T-cell (primary cell): ENCODE measurements around the gene BNIP2. TPM values are rescaled to one million over a fixed set of nuclear protein-coding genes. Genes with fewer than 3 reads are reported as not detected.
"Not testable (repeated sequence)": the region's sequence is repeated elsewhere in the genome, so short reads cannot be mapped to it uniquely, and the experiment has no call there.

Source experiments
- ATAC-seq, 4 experiments: fragments of 200-7000 bp in 3 of 4; fragments of 150-1000 bp in 1 of 4; cut with Tn5 transposase; replicated peaks in 1 of 4; 1 replicate in 3 of 4; 2 replicates in 1 of 4; pipeline ENCODE4 v1.10.0; 2021; ENCODE audit warnings: moderate library complexity in 3 of 4, mild to moderate bottlenecking in 2 of 4, moderate number of reproducible peaks in 1 of 4
- CTCF ChIA-PET, 2 donors: fragments of 300-600 bp; sonication (Branson Sonifier 250); formaldehyde crosslinking; loops; one replicate each; lab custom pipeline; 2022; ENCODE audit warnings: antibody characterized with exemption in 2 of 2; lab: Charles Lee
- POLR2A ChIA-PET, 2 donors: fragments of 300-600 bp; sonication (Branson Sonifier 250); formaldehyde crosslinking; loops; one replicate each; lab custom pipeline; 2022; ENCODE audit warnings: antibody characterized with exemption in 2 of 2; lab: Charles Lee
- DNase-seq, 35 experiments: peaks; one replicate each; pipeline versions ENCODE4 v3.0.0 to v3.0.0-alpha.2; 2013 to 2023
- H3K27ac ChIP-seq: one replicate; pipeline ENCODE4 v1.5.1; 2013; ENCODE audit warnings: low read length
- H3K27me3 ChIP-seq, 2 experiments: replicated peaks in 1 of 2; 1 replicate in 1 of 2; 2 replicates in 1 of 2; pipeline versions ENCODE4 v1.6.1 to v1.7.0; 2013; ENCODE audit warnings: low read length in 1 of 2, mixed read lengths in 1 of 2; ENCODE audit not compliant: control insufficient read depth in 2 of 2, insufficient read depth in 2 of 2; ENCODE audit errors: extremely low read depth in 1 of 2
- H3K36me3 ChIP-seq, 2 donors: 1 replicate in 1 of 2; 2 replicates in 1 of 2; pipeline versions ENCODE4 v1.6.1 to v1.7.0; 2013; ENCODE audit warnings: low read length in 1 of 2; ENCODE audit not compliant: control insufficient read depth in 2 of 2, insufficient read depth in 1 of 2; ENCODE audit errors: extremely low read depth in 1 of 2
- H3K4me1 ChIP-seq, 2 experiments: 1 replicate in 1 of 2; 2 replicates in 1 of 2; pipeline versions ENCODE4 v1.6.1 to v1.7.0; 2013; ENCODE audit warnings: low read length in 2 of 2, mixed read lengths in 1 of 2; ENCODE audit not compliant: insufficient read depth in 2 of 2, control insufficient read depth in 1 of 2; ENCODE audit errors: extremely low read depth in 1 of 2
- H3K4me3 ChIP-seq, 2 donors: 1 replicate in 1 of 2; 2 replicates in 1 of 2; pipeline versions ENCODE4 v1.5.1 to v1.7.0; 2013; ENCODE audit warnings: mild to moderate bottlenecking in 2 of 2, low read length in 1 of 2, moderate library complexity in 1 of 2; ENCODE audit not compliant: control insufficient read depth in 1 of 2; ENCODE audit errors: extremely low read depth in 1 of 2
- H3K9me3 ChIP-seq: 2 replicates; pipeline ENCODE4 v1.7.0; 2013
- H3K27ac Mint-ChIP-seq, 2 donors: one replicate each; pipeline ENCODE4 v1.8.0; 2020 to 2021; ENCODE audit warnings: mild to moderate bottlenecking in 2 of 2, mixed read lengths in 2 of 2
- H3K27me3 Mint-ChIP-seq, 2 donors: one replicate each; pipeline ENCODE4 v1.8.0; 2021 to 2022; ENCODE audit warnings: mixed read lengths in 2 of 2
- H3K36me3 Mint-ChIP-seq: one replicate; pipeline ENCODE4 v1.8.0; 2021; ENCODE audit warnings: mixed read lengths
- H3K4me1 Mint-ChIP-seq, 3 donors: one replicate each; pipeline ENCODE4 v1.8.0; 2020 to 2022; ENCODE audit warnings: mixed read lengths in 3 of 3, mild to moderate bottlenecking in 1 of 3
- H3K4me3 Mint-ChIP-seq, 3 donors: one replicate each; pipeline ENCODE4 v1.8.0; 2020 to 2022; ENCODE audit warnings: mild to moderate bottlenecking in 3 of 3, mixed read lengths in 3 of 3, moderate library complexity in 3 of 3
- H3K9me3 Mint-ChIP-seq, 3 donors: one replicate each; pipeline ENCODE4 v1.8.0; 2020 to 2022; ENCODE audit warnings: mixed read lengths in 3 of 3
- WGBS: methylation state at CpG from one replicate; pipeline ENCODE4 v1.1.5; 2013; ENCODE audit warnings: missing lambda C conversion rate; ENCODE audit not compliant: insufficient coverage; 5-methylcytosine and 5-hydroxymethylcytosine counted together
- total RNA-seq, 35 experiments: library from RNA in 6 of 35; stranded (reverse) in 6 of 35; fragments of 120-200 nt in 1 of 35; gene quantifications; one replicate each; pipeline versions ENCODE4 v1.2.1 to v1.2.4 and lab custom pipeline; 2013 to 2026

The BNIP2 gene
- total RNA-seq, 5 donors from 2014 or later (not counting 1 experiment from before 2014, with no cell fraction given) = 71.5 to 96.5 (median 79.5) TPM

DNA sequence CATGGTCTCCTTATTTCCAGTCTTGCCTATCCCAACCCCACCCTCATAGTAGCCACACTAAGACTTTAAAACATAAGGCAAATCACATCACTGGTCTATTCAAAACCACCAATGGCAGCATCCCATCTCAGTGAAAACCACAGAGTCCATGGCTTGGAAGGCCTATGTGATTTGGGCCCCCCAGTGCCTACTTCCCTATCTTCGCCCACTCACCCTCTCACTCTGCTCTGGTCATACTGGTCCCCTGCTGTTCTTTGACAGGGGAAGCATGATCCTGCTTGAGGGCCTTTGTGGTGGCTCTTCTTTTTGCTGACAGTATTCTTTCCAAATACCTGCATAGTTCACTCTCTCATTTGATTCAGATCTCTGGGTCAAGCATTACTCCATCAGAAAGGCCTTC is 35.1 kb downstream of the BNIP2 start:
- H3K27me3 Mint-ChIP-seq = no peaks in the 10 kb centered on the region
- DNase-seq = no peak
- ChIA-PET CTCF (interaction anchor here in 1 of 2 donors (1.0 to 1.2 kb wide), 2 partner anchors 37 to 38 kb away, joined by 3 to 4 read pairs; no protein-coding TSS in a partner anchor), POLR2A (interaction anchor here in 1 of 2 donors (0.8 kb wide), 1 partner anchor 8 kb away, joined by 3 read pairs; no protein-coding TSS in a partner anchor)
- Histone ChIP-seq H3K36me3 (peaks cover 0 to 34% of the 10 kb centered on the region in 2 donors), H3K4me3 (no peak overlapping the region), H3K9me3 (no peaks in the 10 kb centered on the region), H3K27me3 (no peaks in the 10 kb centered on the region), H3K4me1 (peaks cover 19 to 20% of the 10 kb centered on the region in 2 experiments), H3K27ac (no peak overlapping the region)
- H3K9me3 Mint-ChIP-seq = no peaks in the 10 kb centered on the region
- no peak overlapping the region for H3K4me3 Mint-ChIP-seq
- ATAC-seq = no peak
- H3K36me3 Mint-ChIP-seq = peaks cover 21% of the 10 kb centered on the region
- peaks cover 4 to 19% (median 12%) of the 10 kb centered on the region in 3 donors for H3K4me1 Mint-ChIP-seq
- 100% methylated on average over 1 of the region's 1 CpG for WGBS
- no peak overlapping the region for H3K27ac Mint-ChIP-seq

- H3K9me3 ChIP-seq = no peaks in the 10 kb centered on the region
- no peak overlapping the region for H3K27ac Mint-ChIP-seq
- no peaks in the 10 kb centered on the region for H3K27me3 Mint-ChIP-seq
- H3K9me3 Mint-ChIP-seq = no peaks in the 10 kb centered on the region
- CTCF ChIA-PET = interaction anchor here (0.5 to 1.2 kb wide), 2 partner anchors 8 to 402 kb away, joined by 3 to 7 read pairs; partner anchors contain the start of gene GTF2A2 (in 1 of the 2)
- no peak for ATAC-seq
- peaks cover 0 to 13% (median 5%) of the 10 kb centered on the region in 3 donors for H3K4me1 Mint-ChIP-seq
- peaks cover 0 to 2% of the 10 kb centered on the region in 2 experiments for H3K4me1 ChIP-seq
- no peak for DNase-seq
- H3K4me3 Mint-ChIP-seq = no peak overlapping the region
- POLR2A ChIA-PET = no interaction called here
- peaks cover 0 to 57% of the 10 kb centered on the region in 2 donors for H3K36me3 ChIP-seq
- no peak overlapping the region for H3K4me3 ChIP-seq
- H3K27ac ChIP-seq = no peak overlapping the region
- H3K27me3 ChIP-seq = no peaks in the 10 kb centered on the region
- peaks cover 33% of the 10 kb centered on the region for H3K36me3 Mint-ChIP-seq
These were observed 39.5 kb downstream of the BNIP2 start for GRCh38 chr15:59649603-59650002.

DNA sequence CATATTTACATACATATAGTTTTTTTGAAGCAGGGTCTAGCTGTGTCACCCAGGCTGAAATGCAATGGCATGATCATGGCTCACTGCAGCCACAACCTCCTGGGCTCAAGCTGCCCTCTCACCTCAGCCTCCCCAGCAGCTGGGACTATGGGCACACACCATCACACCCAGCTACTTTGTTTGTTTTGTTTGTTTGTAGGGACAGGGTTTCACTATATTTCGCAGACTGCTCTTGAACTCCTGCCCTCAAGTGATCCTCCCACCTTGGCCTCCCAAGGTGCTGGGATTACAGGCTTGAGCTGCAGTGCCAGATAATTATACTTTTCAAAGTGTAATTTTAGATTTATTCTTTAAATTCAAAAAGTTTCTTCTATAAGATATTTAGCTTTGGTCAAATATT is 42.0 kb downstream of the BNIP2 start:
- Mint-ChIP-seq H3K27me3 (no peaks in the 10 kb centered on the region), H3K27ac (no peak overlapping the region), H3K9me3 (no peaks in the 10 kb centered on the region), H3K36me3 (peaks cover 28% of the 10 kb centered on the region), H3K4me3 (no peak overlapping the region), H3K4me1 (peaks cover 0 to 7% (median 5%) of the 10 kb centered on the region in 3 donors)
- Histone ChIP-seq H3K36me3 (peaks cover 0 to 50% of the 10 kb centered on the region in 2 donors), H3K9me3 (no peaks in the 10 kb centered on the region), H3K27ac (no peak overlapping the region), H3K4me1 (no peaks in the 10 kb centered on the region), H3K27me3 (no peaks in the 10 kb centered on the region), H3K4me3 (no peak overlapping the region)
- no peak for DNase-seq
- WGBS = no CpG with 5 or more reads among the region's 1 CpG
- no peak for ATAC-seq
- CTCF ChIA-PET = no interaction called here
- POLR2A ChIA-PET = no interaction called here

DNA sequence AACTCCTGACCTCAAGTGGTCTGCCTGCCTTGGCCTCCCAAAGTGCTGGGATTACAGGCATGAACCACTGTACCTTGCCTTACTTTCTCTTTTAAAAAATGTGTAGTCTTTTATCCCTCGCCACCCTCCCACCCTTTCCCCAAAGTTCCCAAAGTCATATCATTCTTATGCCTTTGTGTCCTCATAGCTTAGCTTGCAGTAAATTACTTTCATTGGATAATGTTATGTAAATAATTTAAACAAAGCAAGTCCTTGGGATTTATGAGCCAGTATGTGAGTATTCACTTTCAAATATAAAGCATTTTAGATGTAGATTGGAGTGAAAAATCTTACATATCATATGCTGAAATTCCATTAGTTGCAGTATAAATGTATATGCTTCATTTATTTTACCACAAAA is 42.8 kb downstream of the BNIP2 start:
- no peak overlapping the region for H3K4me3 ChIP-seq
- Mint-ChIP-seq H3K36me3 (peaks cover 24% of the 10 kb centered on the region), H3K27ac (no peak overlapping the region), H3K4me1 (peaks cover 0 to 7% (median 5%) of the 10 kb centered on the region in 3 donors), H3K9me3 (no peaks in the 10 kb centered on the region), H3K27me3 (no peaks in the 10 kb centered on the region), H3K4me3 (no peak overlapping the region)
- ChIA-PET POLR2A (no interaction called here), CTCF (interaction anchor here in 1 of 2 donors (0.6 kb wide), 1 partner anchor 832 kb away, joined by 3 read pairs; no protein-coding TSS in a partner anchor)
- DNase-seq = no peak
- no peak overlapping the region for H3K27ac ChIP-seq
- no peaks in the 10 kb centered on the region for H3K4me1 ChIP-seq
- WGBS = no CpG with 5 or more reads among the region's 1 CpG
- no peak for ATAC-seq
- H3K9me3 ChIP-seq = no peaks in the 10 kb centered on the region
- H3K27me3 ChIP-seq = no peaks in the 10 kb centered on the region
- H3K36me3 ChIP-seq = peaks cover 0 to 48% of the 10 kb centered on the region in 2 donors

DNA sequence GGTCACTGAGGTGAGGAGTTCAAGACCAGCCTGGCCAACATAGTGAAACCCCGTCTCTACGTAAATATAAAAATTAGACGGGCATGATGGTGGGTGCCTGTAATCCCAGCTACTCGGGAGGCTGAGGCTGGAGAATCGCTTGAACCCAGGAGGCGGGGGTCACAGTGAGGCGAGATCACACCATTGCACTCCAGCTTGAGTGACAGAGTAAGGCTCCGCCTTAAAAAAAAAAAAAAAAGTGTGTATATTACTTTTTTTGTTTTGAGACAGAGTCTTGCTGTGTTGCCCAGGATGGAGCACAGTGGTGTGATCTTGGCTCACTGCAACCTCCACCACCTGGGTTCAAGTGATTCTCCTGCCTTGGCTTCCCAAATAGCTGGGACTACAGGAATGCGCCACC is 43.3 kb downstream of the BNIP2 start:
- H3K36me3 ChIP-seq = peaks cover 0 to 47% of the 10 kb centered on the region in 2 donors
- H3K4me3 Mint-ChIP-seq, H3K27me3 Mint-ChIP-seq, ATAC-seq, H3K4me1 ChIP-seq, H3K27ac ChIP-seq, DNase-seq, H3K9me3 ChIP-seq, H3K9me3 Mint-ChIP-seq, H3K4me1 Mint-ChIP-seq, CTCF ChIA-PET, H3K4me3 ChIP-seq, H3K27ac Mint-ChIP-seq, H3K27me3 ChIP-seq: not testable (repeated sequence)
- WGBS = 99% methylated on average over 6 of the region's 9 CpGs
- POLR2A ChIA-PET = interaction anchor here in 1 of 2 donors (0.6 kb wide), 1 partner anchor 34 kb away, joined by 3 read pairs; no protein-coding TSS in a partner anchor
- peaks cover 23% of the 10 kb centered on the region for H3K36me3 Mint-ChIP-seq

DNA sequence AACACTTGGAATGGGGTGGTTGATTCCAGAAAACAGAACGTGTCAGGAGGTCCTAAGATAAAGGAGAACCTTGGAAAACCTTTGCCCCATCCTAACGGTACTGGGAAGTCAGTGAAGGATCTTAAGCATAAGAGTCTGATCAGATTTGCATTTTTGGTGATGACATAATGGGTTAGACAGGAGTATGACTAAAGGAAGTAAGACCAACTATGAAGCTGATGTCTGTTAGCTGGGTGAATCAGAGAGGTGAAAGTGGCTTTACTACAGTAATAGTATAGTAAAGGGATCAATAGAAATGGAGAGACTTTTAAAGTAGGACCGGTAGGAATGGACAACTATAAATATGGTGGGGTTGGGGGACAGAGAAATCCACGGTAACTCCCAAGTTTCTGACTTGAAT is 44.4 kb downstream of the BNIP2 start:
- H3K27ac Mint-ChIP-seq = no peak overlapping the region
- Histone ChIP-seq H3K27me3 (no peaks in the 10 kb centered on the region), H3K4me1 (no peaks in the 10 kb centered on the region), H3K4me3 (no peak overlapping the region), H3K36me3 (peaks cover 0 to 41% of the 10 kb centered on the region in 2 donors), H3K27ac (no peak overlapping the region), H3K9me3 (no peaks in the 10 kb centered on the region)
- WGBS = 96% methylated on average over 4 of the region's 4 CpGs
- ATAC-seq (no peak), DNase-seq (no peak)
- H3K36me3 Mint-ChIP-seq = peaks cover 22% of the 10 kb centered on the region
- ChIA-PET CTCF (no interaction called here), POLR2A (interaction anchor here in 1 of 2 donors (1.4 kb wide), 1 partner anchor 10 kb away, joined by 4 read pairs; no protein-coding TSS in a partner anchor)
- no peak overlapping the region for H3K4me3 Mint-ChIP-seq
- no peaks in the 10 kb centered on the region for H3K9me3 Mint-ChIP-seq
- peaks cover 0 to 3% (median 1%) of the 10 kb centered on the region in 3 donors for H3K4me1 Mint-ChIP-seq
- H3K27me3 Mint-ChIP-seq = no peaks in the 10 kb centered on the region
